Measurements from ENCODE around the gene COQ2.

Gene COQ2

GRCh38 chr4:83217721-83218522 lies 66.7 kb downstream of the COQ2 start:
- Mint-ChIP-seq H3K27me3 (no peaks in the 10 kb centered on the region), H3K9me3 (no peaks in the 10 kb centered on the region), H3K4me3 (peak overlapping the region; percentile 72), H3K27ac (peak overlapping the region; percentile 93), H3K36me3 (peaks cover 2% of the 10 kb centered on the region), H3K4me1 (peaks cover 86% of the 10 kb centered on the region)

GRCh38 chr4:83216959-83217683 lies 67.5 kb downstream of the COQ2 start:
- H3K4me3 Mint-ChIP-seq: peak overlapping the region; percentile 72
- no peaks in the 10 kb centered on the region for H3K27me3 Mint-ChIP-seq
- no peaks in the 10 kb centered on the region for H3K9me3 Mint-ChIP-seq
- peaks cover 88% of the 10 kb centered on the region for H3K4me1 Mint-ChIP-seq
- H3K36me3 Mint-ChIP-seq: peaks cover 2% of the 10 kb centered on the region
- H3K27ac Mint-ChIP-seq: peak overlapping the region; percentile 93

- Mint-ChIP-seq H3K9me3 (peaks cover 2% of the 10 kb centered on the region), H3K27ac (no peak overlapping the region), H3K27me3 (no peaks in the 10 kb centered on the region), H3K4me3 (no peak overlapping the region), H3K4me1 (peaks cover 93% of the 10 kb centered on the region), H3K36me3 (peaks cover 2% of the 10 kb centered on the region)
These were observed 70.5 kb downstream of the COQ2 start for GRCh38 chr4:83214079-83214478.
